ENCODE measurements around the gene CYLC1.

DNA sequence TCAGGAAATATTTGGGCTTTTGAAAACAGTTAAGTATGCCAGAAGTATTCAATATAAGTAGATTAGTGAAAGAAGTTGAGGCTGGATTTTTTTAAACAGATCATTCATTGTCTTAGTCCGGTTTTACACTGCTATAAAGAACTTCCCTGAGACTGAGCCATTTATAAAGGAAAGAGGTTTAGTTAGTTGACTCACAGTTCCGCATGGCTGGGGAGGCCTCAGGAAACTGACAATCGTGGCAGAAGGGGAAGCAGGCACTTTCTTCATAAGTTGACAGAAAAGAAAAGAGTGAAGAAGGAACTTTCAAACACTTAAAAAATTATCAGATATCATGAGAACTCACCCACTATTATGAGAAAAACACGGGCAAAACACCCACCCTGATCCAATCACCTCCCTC, 31.1 kb upstream of the CYLC1 start:
- no peak for TF ChIP-seq TAF1 (IDR thresholded peaks at IDR 0.05; ENCODE audit: borderline replicate concordance, insufficient read depth, low read length)
- no peak for TF ChIP-seq SIN3A (IDR thresholded peaks at IDR 0.05; ENCODE audit: borderline replicate concordance, insufficient read depth, low read length)
- no peak for TF ChIP-seq POLR2AphosphoS5 (IDR thresholded peaks at IDR 0.05; ENCODE audit: low read depth, low read length)
- TF ChIP-seq REST (IDR thresholded peaks at IDR 0.05; ENCODE audit: insufficient read depth in 1 of 2, low read depth in 2 of 2, low read length in 2 of 2): no peak
